ENCODE measurements around the gene CX3CL1. TPM values are rescaled to one million over a fixed set of nuclear protein-coding genes. Genes with fewer than 3 reads are reported as not detected.

CX3CL1 gene
- total RNA-seq, 1 donor from 2014 or later = 0.31 TPM

- Mint-ChIP-seq H3K4me1 (no peaks in the 10 kb centered on the region), H3K27ac (no peak overlapping the region), H3K4me3 (no peak overlapping the region), H3K36me3 (ENCODE audit: low read depth) (peaks cover 88% of the 10 kb centered on the region), H3K27me3 (no peaks in the 10 kb centered on the region), H3K9me3 (no peaks in the 10 kb centered on the region)
- ChIA-PET POLR2A (interaction anchor here (1.5 kb wide), 1 partner anchor 14 kb away, joined by 5 read pairs; the partner anchor contains the start of genes CIAPIN1 and COQ9), CTCF (interaction anchor here (0.8 to 1.5 kb wide), 4 partner anchors 14 to 132 kb away, joined by 3 to 4 read pairs (median 3); partner anchors contain the start of genes CIAPIN1, COQ9 and POLR2C)
- intact Hi-C loops (cut with micrococcal nuclease) = no loop called here
- TF ChIP-seq, protein P1, sequence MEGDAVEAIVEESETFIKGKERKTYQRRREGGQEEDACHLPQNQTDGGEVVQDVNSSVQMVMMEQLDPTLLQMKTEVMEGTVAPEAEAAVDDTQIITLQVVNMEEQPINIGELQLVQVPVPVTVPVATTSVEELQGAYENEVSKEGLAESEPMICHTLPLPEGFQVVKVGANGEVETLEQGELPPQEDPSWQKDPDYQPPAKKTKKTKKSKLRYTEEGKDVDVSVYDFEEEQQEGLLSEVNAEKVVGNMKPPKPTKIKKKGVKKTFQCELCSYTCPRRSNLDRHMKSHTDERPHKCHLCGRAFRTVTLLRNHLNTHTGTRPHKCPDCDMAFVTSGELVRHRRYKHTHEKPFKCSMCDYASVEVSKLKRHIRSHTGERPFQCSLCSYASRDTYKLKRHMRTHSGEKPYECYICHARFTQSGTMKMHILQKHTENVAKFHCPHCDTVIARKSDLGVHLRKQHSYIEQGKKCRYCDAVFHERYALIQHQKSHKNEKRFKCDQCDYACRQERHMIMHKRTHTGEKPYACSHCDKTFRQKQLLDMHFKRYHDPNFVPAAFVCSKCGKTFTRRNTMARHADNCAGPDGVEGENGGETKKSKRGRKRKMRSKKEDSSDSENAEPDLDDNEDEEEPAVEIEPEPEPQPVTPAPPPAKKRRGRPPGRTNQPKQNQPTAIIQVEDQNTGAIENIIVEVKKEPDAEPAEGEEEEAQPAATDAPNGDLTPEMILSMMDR (IDR thresholded peaks at IDR 0.05) = no peak
- DNase-seq (no peak), ATAC-seq (ENCODE audit: low read depth) (no peak)
Observed at GRCh38 chr16:57432989-57433388, 60.7 kb downstream of the CX3CL1 start.

- Mint-ChIP-seq H3K27ac (no peak overlapping the region), H3K9me3 (no peaks in the 10 kb centered on the region), H3K36me3 (ENCODE audit: low read depth) (peaks cover 88% of the 10 kb centered on the region), H3K4me1 (no peaks in the 10 kb centered on the region), H3K27me3 (no peaks in the 10 kb centered on the region), H3K4me3 (no peak overlapping the region)
- POLR2A ChIA-PET = interaction anchor here (1.5 kb wide), 1 partner anchor 13 kb away, joined by 5 read pairs; the partner anchor contains the start of genes CIAPIN1 and COQ9
- no peak for DNase-seq
- intact Hi-C loops (cut with micrococcal nuclease) = no loop called here
- TF ChIP-seq, protein P1 (IDR thresholded peaks at IDR 0.05) = no peak
- CTCF ChIA-PET = interaction anchor here (1.1 kb wide), 1 partner anchor 133 kb away, joined by 3 read pairs; no protein-coding TSS in a partner anchor
- no peak for ATAC-seq (ENCODE audit: low read depth)
Observed at GRCh38 chr16:57434003-57434402, 61.7 kb downstream of the CX3CL1 start.

Other genes with a start within 250 kb of the CX3CL1 start
- 131 and 147 TPM in 2 replicates for gene PSME3IP1, start 186.5 kb upstream of the CX3CL1 start, total RNA-seq
- 32.6 and 39.9 TPM in 2 replicates for gene RSPRY1, start 186.2 kb upstream of the CX3CL1 start, total RNA-seq
- 27.1 and 29.4 TPM in 2 replicates for gene ARL2BP, start 127.2 kb upstream of the CX3CL1 start, total RNA-seq
- gene PLLP, start 87.8 kb upstream of the CX3CL1 start, total RNA-seq = not detected in 2 replicates
- 276 and 288 TPM in 2 replicates for gene CCL22, start 13.7 kb upstream of the CX3CL1 start, total RNA-seq
- gene CCL17, start 32.3 kb downstream of the CX3CL1 start, total RNA-seq = 6.7 and 7.0 TPM in 2 replicates
- gene CIAPIN1, start 74.9 kb downstream of the CX3CL1 start, total RNA-seq = 47.1 and 52.3 TPM in 2 replicates
- gene COQ9, start 75.0 kb downstream of the CX3CL1 start, total RNA-seq = 30.4 and 34.1 TPM in 2 replicates
- gene POLR2C, start 90.2 kb downstream of the CX3CL1 start, total RNA-seq = 52.2 and 56.6 TPM in 2 replicates
- 0.66 and 0.73 TPM in 2 replicates for gene DOK4, start 114.0 kb downstream of the CX3CL1 start, total RNA-seq
- 15.5 TPM in 2 replicates for gene CCDC102A, start 164.1 kb downstream of the CX3CL1 start, total RNA-seq
- 22.2 and 23.0 TPM in 2 replicates for gene ADGRG5, start 170.2 kb downstream of the CX3CL1 start, total RNA-seq

All from activated B cell treated with CpG ODN at 0.5 μM for 24 hours (primary cell).